K562 (cell line): ENCODE measurements around the gene BRD7. TPM values are rescaled to one million over a fixed set of nuclear protein-coding genes. Genes with fewer than 3 reads are reported as not detected.

Experiments
- CREM ChIP-seq: IDR thresholded peaks from 2 replicates; pipeline ENCODE4 v1.6.1; 2014; ENCODE audit warnings: antibody characterized with exemption, low read depth
- HMBOX1 ChIP-seq: sonication (generic); IDR thresholded peaks from 2 replicates; pipeline ENCODE4 v1.6.1; 2016
- MEF2D ChIP-seq: conservative IDR thresholded peaks from 2 replicates; pipeline ENCODE4 v1.6.1; 2016; ENCODE audit warnings: low read depth, missing genetic modification characterization, missing compliant biosample characterization
- NCOA6 ChIP-seq: fragments of 450-650 bp; IDR thresholded peaks from 2 replicates; pipeline ENCODE4 v1.6.1; 2017; ENCODE audit warnings: mild to moderate bottlenecking
- RFX5 ChIP-seq: IDR thresholded peaks from 2 replicates; pipeline ENCODE4 v1.6.1; 2011; ENCODE audit warnings: low read depth, mild to moderate bottlenecking, improper control_type of control experiment, low read length
- SRSF9 ChIP-seq: fragments of 200-400 bp; formaldehyde crosslinking; IDR thresholded peaks from 2 replicates; pipeline ENCODE4 v1.6.1; 2017; ENCODE audit warnings: low read depth, low read length, borderline replicate concordance
- TFE3 ChIP-seq: fragments of 450-650 bp; formaldehyde crosslinking; IDR thresholded peaks from 2 replicates; pipeline ENCODE4 v1.4.0; 2020; ENCODE audit warnings: mild to moderate bottlenecking, mixed read lengths
- ZNF197 ChIP-seq: fragments of 200-800 bp; sonication (Bioruptor generic); IDR thresholded peaks from 2 replicates; pipeline ENCODE4 v1.6.1; 2016; ENCODE audit warnings: low read depth, missing genetic modification characterization, missing compliant biosample characterization
- polyA plus RNA-seq, 8 experiments: library from polyadenylated mRNA; depleted of rRNA in 4 of 8; stranded (reverse) in 5 of 8; unstranded in 3 of 8; fragments of >200 nt; fragmentation: Nextera tagmentation in 2 of 8; fragmentation: Illumina TruSeq in 1 of 8; extraction: Ambion mirVana in 2 of 8; extraction: Trizol in 1 of 8; gene quantifications; 2 replicates each; pipeline versions ENCODE4 v1.2.1 to v1.2.3, GENCODE V29; 2011 to 2014; ENCODE audit warnings: inconsistent platforms in 1 of 8, missing spikeins in 1 of 8
- total RNA-seq, 7 experiments: library from RNA; depleted of rRNA in 6 of 7; stranded (reverse); fragments of >200 nt in 6 of 7; fragmentation: Illumina TruSeq in 2 of 7; extraction: Trizol in 2 of 7; gene quantifications; 2 replicates each; pipeline versions ENCODE4 v1.2.1 to v1.2.3, GENCODE V29; 2011 to 2021; ENCODE audit warnings: low replicate concordance in 1 of 7
- TF ChIP-seq, protein P1 (sequence below): sonication (generic); formaldehyde crosslinking; IDR thresholded peaks from 2 replicates; pipeline ENCODE4 v1.8.1; 2022; ENCODE audit warnings: missing genetic modification reagents
- TF ChIP-seq, protein P2 (sequence below), 2 experiments: fragments of 200-800 bp in 1 of 2; sonication (Bioruptor generic) in 1 of 2; sonication (generic) in 1 of 2; formaldehyde crosslinking in 1 of 2; IDR thresholded peaks in 1 of 2; conservative IDR thresholded peaks in 1 of 2; 2 replicates each; pipeline versions ENCODE4 v1.5.0 to v1.6.1; 2016 to 2020; ENCODE audit warnings: missing compliant biosample characterization in 1 of 2, missing genetic modification characterization in 1 of 2, missing genetic modification reagents in 1 of 2
- TF ChIP-seq, protein P3 (sequence below): sonication (generic); formaldehyde crosslinking; IDR thresholded peaks from 2 replicates; pipeline ENCODE4 v1.8.0; 2022; ENCODE audit warnings: mild to moderate bottlenecking, missing genetic modification reagents
- TF ChIP-seq, protein P4 (sequence below): IDR thresholded peaks from 2 replicates; pipeline ENCODE4 v1.6.1; 2012; ENCODE audit warnings: low read depth, low read length, improper control_type of control experiment, borderline replicate concordance
- TF ChIP-seq, protein P5 (sequence below): fragments of 250-450 bp; sonication (Bioruptor Pico); IDR thresholded peaks from 2 replicates; pipeline ENCODE4 v1.5.0; 2020; ENCODE audit warnings: mild to moderate bottlenecking

Gene BRD7
- total and polyA plus RNA-seq, 9 of the 15 experiments (the other 6 are each of a cell fraction or from before 2014, with no cell fraction given) = 20.6 to 101 (median 68.7) TPM

DNA sequence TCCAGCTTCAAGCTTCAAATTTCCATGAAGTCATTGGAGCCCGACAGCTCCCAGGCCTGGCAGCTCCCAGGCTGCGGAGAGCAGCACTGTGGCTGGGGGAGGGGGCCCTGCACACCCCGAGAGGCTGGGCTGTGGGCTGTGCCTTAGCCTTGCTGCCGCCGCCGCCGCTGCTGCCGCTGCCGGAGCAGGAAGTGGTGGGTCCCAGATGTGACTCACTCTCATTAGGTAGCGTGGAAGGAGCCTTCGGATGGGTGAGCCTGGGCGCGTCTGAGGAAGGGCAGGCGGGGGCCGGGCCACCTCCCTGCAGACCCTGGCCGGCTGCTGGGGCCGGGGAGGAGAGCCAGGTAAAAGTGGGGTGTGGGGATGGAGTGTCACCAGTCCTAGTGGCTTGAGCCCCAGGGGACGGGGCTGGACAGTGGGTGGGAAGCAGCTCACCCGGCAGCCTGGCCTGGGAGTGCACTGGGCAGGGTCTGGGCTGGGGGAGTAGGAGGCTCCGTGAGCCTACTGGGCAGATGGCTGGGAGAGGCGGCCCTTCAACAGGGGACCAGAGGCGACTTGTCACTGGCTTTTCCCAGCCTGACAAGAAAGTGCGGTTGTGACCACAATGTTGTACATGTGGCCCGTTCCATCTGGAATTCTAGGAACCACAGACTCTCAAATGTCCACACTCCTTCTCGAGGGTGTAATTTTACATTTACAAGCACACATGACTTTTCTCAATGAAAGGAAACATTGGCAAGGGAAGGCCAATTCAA is 102.3 kb downstream of the BRD7 start, which contains the start of gene ADCY7 (continued):
- TF ChIP-seq HMBOX1 = no peak
- peak; percentile 69 for TF ChIP-seq CREM
- TF ChIP-seq MEF2D (tag) = no peak
- TF ChIP-seq SRSF9 = no peak
- no peak for TF ChIP-seq NCOA6
- TF ChIP-seq, protein P1, sequence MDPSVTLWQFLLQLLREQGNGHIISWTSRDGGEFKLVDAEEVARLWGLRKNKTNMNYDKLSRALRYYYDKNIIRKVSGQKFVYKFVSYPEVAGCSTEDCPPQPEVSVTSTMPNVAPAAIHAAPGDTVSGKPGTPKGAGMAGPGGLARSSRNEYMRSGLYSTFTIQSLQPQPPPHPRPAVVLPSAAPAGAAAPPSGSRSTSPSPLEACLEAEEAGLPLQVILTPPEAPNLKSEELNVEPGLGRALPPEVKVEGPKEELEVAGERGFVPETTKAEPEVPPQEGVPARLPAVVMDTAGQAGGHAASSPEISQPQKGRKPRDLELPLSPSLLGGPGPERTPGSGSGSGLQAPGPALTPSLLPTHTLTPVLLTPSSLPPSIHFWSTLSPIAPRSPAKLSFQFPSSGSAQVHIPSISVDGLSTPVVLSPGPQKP (CRISPR knock-in tag) = no peak
- TF ChIP-seq ZNF197 (CRISPR knock-in tag) = no peak
- TF ChIP-seq, protein P2, sequence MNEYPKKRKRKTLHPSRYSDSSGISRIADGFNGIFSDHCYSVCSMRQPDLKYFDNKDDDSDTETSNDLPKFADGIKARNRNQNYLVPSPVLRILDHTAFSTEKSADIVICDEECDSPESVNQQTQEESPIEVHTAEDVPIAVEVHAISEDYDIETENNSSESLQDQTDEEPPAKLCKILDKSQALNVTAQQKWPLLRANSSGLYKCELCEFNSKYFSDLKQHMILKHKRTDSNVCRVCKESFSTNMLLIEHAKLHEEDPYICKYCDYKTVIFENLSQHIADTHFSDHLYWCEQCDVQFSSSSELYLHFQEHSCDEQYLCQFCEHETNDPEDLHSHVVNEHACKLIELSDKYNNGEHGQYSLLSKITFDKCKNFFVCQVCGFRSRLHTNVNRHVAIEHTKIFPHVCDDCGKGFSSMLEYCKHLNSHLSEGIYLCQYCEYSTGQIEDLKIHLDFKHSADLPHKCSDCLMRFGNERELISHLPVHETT (CRISPR knock-in tag; conservative IDR thresholded peaks at IDR 0.05 in 1 of 2, IDR thresholded peaks at IDR 0.05 in 1 of 2) = no peak
- TF ChIP-seq, protein P3, sequence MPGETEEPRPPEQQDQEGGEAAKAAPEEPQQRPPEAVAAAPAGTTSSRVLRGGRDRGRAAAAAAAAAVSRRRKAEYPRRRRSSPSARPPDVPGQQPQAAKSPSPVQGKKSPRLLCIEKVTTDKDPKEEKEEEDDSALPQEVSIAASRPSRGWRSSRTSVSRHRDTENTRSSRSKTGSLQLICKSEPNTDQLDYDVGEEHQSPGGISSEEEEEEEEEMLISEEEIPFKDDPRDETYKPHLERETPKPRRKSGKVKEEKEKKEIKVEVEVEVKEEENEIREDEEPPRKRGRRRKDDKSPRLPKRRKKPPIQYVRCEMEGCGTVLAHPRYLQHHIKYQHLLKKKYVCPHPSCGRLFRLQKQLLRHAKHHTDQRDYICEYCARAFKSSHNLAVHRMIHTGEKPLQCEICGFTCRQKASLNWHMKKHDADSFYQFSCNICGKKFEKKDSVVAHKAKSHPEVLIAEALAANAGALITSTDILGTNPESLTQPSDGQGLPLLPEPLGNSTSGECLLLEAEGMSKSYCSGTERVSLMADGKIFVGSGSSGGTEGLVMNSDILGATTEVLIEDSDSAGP = no peak
- TF ChIP-seq, protein P4, sequence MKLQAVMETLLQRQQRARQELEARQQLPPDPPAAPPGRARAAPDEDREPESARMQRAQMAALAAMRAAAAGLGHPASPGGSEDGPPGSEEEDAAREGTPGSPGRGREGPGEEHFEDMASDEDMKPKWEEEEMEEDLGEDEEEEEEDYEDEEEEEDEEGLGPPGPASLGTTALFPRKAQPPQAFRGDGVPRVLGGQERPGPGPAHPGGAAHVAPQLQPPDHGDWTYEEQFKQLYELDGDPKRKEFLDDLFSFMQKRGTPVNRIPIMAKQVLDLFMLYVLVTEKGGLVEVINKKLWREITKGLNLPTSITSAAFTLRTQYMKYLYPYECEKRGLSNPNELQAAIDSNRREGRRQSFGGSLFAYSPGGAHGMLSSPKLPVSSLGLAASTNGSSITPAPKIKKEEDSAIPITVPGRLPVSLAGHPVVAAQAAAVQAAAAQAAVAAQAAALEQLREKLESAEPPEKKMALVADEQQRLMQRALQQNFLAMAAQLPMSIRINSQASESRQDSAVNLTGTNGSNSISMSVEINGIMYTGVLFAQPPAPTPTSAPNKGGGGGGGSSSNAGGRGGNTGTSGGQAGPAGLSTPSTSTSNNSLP = no peak
- TF ChIP-seq TFE3 = no peak
- no peak for TF ChIP-seq RFX5
- TF ChIP-seq, protein P5, sequence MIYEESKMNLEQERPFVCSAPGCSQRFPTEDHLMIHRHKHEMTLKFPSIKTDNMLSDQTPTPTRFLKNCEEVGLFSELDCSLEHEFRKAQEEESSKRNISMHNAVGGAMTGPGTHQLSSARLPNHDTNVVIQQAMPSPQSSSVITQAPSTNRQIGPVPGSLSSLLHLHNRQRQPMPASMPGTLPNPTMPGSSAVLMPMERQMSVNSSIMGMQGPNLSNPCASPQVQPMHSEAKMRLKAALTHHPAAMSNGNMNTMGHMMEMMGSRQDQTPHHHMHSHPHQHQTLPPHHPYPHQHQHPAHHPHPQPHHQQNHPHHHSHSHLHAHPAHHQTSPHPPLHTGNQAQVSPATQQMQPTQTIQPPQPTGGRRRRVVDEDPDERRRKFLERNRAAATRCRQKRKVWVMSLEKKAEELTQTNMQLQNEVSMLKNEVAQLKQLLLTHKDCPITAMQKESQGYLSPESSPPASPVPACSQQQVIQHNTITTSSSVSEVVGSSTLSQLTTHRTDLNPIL (CRISPR knock-in tag) = no peak
